ENCODE data around the gene ZFP82. TPM values are rescaled to one million over a fixed set of nuclear protein-coding genes. Genes with fewer than 3 reads are reported as not detected.
A peak's percentile ranks its signal among the peaks of the same experiment; 100 is the strongest.

Gene ZFP82
- 1 to 10 TPM; 2.3 to 4.1 (median 3.6) TPM for total RNA-seq
- total RNA-seq (2013), result 12.0 TPM

DNA sequence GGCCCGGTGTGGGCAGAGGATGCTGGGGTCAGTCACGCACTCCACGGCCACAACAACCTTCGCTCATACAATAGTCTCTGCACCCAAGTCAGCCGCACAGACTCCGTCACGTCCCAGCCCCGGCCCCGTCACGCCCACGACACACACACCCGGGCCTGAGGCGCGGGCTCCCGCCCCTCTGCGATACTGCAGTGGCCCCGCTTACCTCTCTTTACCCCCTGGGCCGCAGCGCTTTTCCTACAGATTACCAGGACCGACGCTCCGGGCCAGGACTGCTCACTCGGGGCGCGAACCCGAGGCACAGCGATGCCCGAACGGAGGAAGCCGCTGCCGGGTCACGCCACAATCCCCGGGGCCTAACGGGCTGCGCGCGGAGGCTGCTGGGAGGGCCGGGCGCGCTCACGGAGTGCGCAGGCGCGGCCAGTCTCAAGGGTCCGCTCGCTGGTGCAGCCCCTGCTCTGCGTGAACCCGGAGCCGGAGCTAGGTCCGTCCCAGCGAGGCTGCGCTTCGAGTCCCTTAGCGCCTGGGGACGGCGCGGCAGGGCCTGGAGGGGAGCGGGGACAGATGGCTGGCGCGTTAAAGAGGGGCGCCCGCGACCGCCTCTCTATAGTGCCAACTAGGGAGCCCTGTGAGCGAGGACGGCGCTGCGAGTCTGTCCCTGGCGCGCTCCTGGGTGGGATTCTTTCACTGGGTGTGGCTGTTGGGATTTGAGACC lies at the start of gene ZFP82:
Gene ZFP82 (minus strand): TSS at position 358 of the 715 bp plus-strand sequence. CDS start 8,855 bp downstream, outside the sequence.
- peak; percentile 66 to 85 for DNase-seq
- Mint-ChIP-seq H3K36me3 (no peaks in the 10 kb centered on the region), H3K27me3 (ENCODE audit: low read depth in 2 of 2) (peaks cover 17 to 18% of the 10 kb centered on the region in 2 donors), H3K4me1 (peaks cover 21 to 27% of the 10 kb centered on the region in 2 donors), H3K4me3 (peak within 1 kb of the TSS; percentile 98), H3K27ac (peak within 1 kb of the TSS; percentile 94 to 99), H3K9me3 (no peaks in the 10 kb centered on the region)
- under 1% methylated on average over 70 of the region's 70 CpGs for WGBS (ENCODE audit: insufficient coverage)
- peak; percentile 89 to 92 (median 89) for ATAC-seq
- Histone ChIP-seq H3K4me3 (ENCODE audit: low read length) (peak within 1 kb of the TSS; percentile 89), H3K36me3 (ENCODE audit: control insufficient read depth, insufficient read depth, low read length) (no peaks in the 10 kb centered on the region), H3K4me1 (ENCODE audit: control insufficient read depth, insufficient read depth, low read length) (peaks cover 15% of the 10 kb centered on the region), H3K27ac (ENCODE audit: low read length) (peak within 1 kb of the TSS; percentile 91), H3K27me3 (ENCODE audit: control insufficient read depth, insufficient read depth, low read length) (peaks cover 7% of the 10 kb centered on the region), H3K9me3 (ENCODE audit: control insufficient read depth, insufficient read depth, low read length) (peaks cover 8% of the 10 kb centered on the region)
- TF ChIP-seq, protein P1, sequence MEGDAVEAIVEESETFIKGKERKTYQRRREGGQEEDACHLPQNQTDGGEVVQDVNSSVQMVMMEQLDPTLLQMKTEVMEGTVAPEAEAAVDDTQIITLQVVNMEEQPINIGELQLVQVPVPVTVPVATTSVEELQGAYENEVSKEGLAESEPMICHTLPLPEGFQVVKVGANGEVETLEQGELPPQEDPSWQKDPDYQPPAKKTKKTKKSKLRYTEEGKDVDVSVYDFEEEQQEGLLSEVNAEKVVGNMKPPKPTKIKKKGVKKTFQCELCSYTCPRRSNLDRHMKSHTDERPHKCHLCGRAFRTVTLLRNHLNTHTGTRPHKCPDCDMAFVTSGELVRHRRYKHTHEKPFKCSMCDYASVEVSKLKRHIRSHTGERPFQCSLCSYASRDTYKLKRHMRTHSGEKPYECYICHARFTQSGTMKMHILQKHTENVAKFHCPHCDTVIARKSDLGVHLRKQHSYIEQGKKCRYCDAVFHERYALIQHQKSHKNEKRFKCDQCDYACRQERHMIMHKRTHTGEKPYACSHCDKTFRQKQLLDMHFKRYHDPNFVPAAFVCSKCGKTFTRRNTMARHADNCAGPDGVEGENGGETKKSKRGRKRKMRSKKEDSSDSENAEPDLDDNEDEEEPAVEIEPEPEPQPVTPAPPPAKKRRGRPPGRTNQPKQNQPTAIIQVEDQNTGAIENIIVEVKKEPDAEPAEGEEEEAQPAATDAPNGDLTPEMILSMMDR (IDR thresholded peaks at IDR 0.05), result no peak
- intact Hi-C loops (cut with micrococcal nuclease), result no loop called here

DNA sequence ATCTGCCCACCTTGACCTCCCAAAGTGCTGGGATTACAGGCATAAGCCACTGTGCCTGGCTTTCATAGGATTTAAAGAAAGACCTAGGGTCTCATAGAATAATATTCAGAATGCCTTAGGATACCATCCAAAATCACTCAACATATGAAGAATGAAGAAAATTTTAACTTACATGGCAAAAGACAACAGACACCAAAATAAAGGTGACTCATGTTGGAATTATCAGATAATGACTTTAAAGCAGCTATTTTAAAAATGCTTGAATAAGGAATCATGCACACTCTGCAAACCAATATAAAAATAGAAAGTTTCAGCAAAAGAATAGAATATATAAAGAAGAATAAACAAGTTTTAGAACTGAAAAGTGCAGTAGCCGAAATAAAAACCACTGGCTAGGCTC lies 41.6 kb upstream of the ZFP82 start:
- TF ChIP-seq, protein P1 (IDR thresholded peaks at IDR 0.05), result no peak
- H3K4me1 ChIP-seq (ENCODE audit: control insufficient read depth, insufficient read depth, low read length), result no peaks in the 10 kb centered on the region
- no peak for ATAC-seq
- Mint-ChIP-seq H3K27me3 (ENCODE audit: low read depth in 2 of 2) (no peaks in the 10 kb centered on the region), H3K4me1 (no peaks in the 10 kb centered on the region), H3K4me3 (no peak overlapping the region), H3K27ac (no peak overlapping the region), H3K9me3 (peaks cover 2 to 16% of the 10 kb centered on the region in 2 donors), H3K36me3 (peaks cover 26% of the 10 kb centered on the region)
- DNase-seq, result no peak
- H3K9me3 ChIP-seq (ENCODE audit: control insufficient read depth, insufficient read depth, low read length), result peaks cover 7% of the 10 kb centered on the region
- H3K27ac ChIP-seq (ENCODE audit: low read length), result no peak overlapping the region
- intact Hi-C loops (cut with micrococcal nuclease), result no loop called here
- H3K27me3 ChIP-seq (ENCODE audit: control insufficient read depth, insufficient read depth, low read length), result no peaks in the 10 kb centered on the region
- 90% methylated on average over 1 of the region's 1 CpG for WGBS (ENCODE audit: insufficient coverage)
- H3K36me3 ChIP-seq (ENCODE audit: control insufficient read depth, insufficient read depth, low read length), result peaks cover 3% of the 10 kb centered on the region
- no peak overlapping the region for H3K4me3 ChIP-seq (ENCODE audit: low read length)

DNA sequence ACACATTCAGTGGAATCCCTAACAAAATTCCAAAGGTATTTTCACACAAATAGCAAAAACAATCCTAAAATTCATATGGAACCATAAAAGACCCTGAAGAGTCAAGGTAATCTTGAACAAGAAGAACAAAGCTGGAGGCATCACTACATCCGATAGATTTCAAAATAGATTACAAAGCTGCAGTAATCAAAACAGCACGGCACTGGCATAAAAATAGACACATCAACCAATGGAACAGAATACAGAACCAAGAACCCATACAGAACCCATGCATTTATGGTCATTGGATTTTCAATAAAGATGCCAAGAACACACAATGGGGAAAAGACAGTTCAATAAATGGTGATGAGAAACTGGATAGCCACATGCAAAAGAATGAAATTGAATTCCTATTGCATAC lies 38.4 kb upstream of the ZFP82 start:
- 95% methylated on average over 2 of the region's 2 CpGs for WGBS (ENCODE audit: insufficient coverage)
- TF ChIP-seq, protein P1 (IDR thresholded peaks at IDR 0.05), result no peak
- Histone ChIP-seq H3K4me3 (ENCODE audit: low read length) (no peak overlapping the region), H3K27me3 (ENCODE audit: control insufficient read depth, insufficient read depth, low read length) (no peaks in the 10 kb centered on the region), H3K9me3 (ENCODE audit: control insufficient read depth, insufficient read depth, low read length) (peaks cover 25% of the 10 kb centered on the region), H3K27ac (ENCODE audit: low read length) (no peak overlapping the region), H3K4me1 (ENCODE audit: control insufficient read depth, insufficient read depth, low read length) (no peaks in the 10 kb centered on the region), H3K36me3 (ENCODE audit: control insufficient read depth, insufficient read depth, low read length) (peaks cover 12% of the 10 kb centered on the region)
- Mint-ChIP-seq H3K36me3 (peaks cover 35% of the 10 kb centered on the region), H3K4me3 (no peak overlapping the region), H3K4me1 (no peaks in the 10 kb centered on the region), H3K27ac (no peak overlapping the region), H3K27me3 (ENCODE audit: low read depth in 2 of 2) (no peaks in the 10 kb centered on the region), H3K9me3 (peaks cover 10 to 31% of the 10 kb centered on the region in 2 donors)
- DNase-seq, result no peak
- ATAC-seq, result no peak
- intact Hi-C loops (cut with micrococcal nuclease), result no loop called here
